ENCODE data around the gene HIF3A.

DNA sequence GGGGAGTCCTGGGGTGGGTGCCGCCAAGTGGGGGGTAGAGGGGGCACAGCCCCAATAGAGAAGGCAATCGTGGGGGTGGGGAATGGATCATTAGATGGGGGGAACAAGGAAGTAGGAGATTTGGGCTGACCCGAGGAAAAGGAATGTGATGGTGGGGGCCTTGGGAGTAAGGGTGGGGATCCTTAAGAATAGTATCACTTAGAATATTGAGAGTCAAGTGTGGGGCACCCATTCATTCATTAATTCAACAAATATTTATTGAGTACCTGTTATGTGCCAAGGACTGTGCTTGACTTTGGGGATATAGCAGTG lies 50.7 kb downstream of the HIF3A start:
- TF ChIP-seq CTCF (IDR thresholded peaks at IDR 0.05; ENCODE audit: insufficient read depth, low read depth, low read length) (no peak), EZH2 (IDR thresholded peaks at IDR 0.05; ENCODE audit: insufficient read depth, low read length) (no peak)

All from astrocyte (in vitro differentiated cells and primary cell).